HL-60/S4 treated with phorbol 12-myristate 13-acetate at 8.2 ng/mL for 4 days and 3 days (cell line): ENCODE data around the gene CDC5L.
"Not testable (repeated sequence)": the region's sequence is repeated elsewhere in the genome, so short reads cannot be mapped to it uniquely, and the experiment has no call there.

Experiments
- in situ Hi-C: fragments of 300-500 bp; cut with MboI; formaldehyde crosslinking; loops from 2 replicates; pipeline ENCODE4 v1.15.0; 2022; ENCODE audit warnings: low sequenced_read_pairs

The CDC5L gene

GRCh38 chr6:44387346-44388134, at the start of gene CDC5L:
Gene CDC5L, plus strand, starts transcription at chr6:44387706. Its CDS starts 118 bp downstream, at chr6:44387824.
- in situ Hi-C loops = no loop called here

GRCh38 chr6:44338228-44339122, 49.0 kb upstream of the CDC5L start:
- in situ Hi-C loops = no loop called here

- in situ Hi-C loops = no loop called here
Measured at GRCh38 chr6:44339301-44339700, 48.2 kb upstream of the CDC5L start.

- in situ Hi-C loops = no loop called here
Measured at GRCh38 chr6:44339763-44340625, 47.5 kb upstream of the CDC5L start.

- in situ Hi-C loops = no loop called here
Measured at GRCh38 chr6:44341095-44341890, 46.2 kb upstream of the CDC5L start.

GRCh38 chr6:44342052-44342451, 45.5 kb upstream of the CDC5L start:
- in situ Hi-C loops = no loop called here

- in situ Hi-C loops = no loop called here
Measured at GRCh38 chr6:44342489-44342888, 45.0 kb upstream of the CDC5L start, which contains the start of gene SPATS1. Gene SPATS1, plus strand, starts transcription at chr6:44342650. Its CDS starts 446 bp downstream, at chr6:44343096.

- in situ Hi-C loops = not testable (repeated sequence)
Measured at GRCh38 chr6:44346818-44347217, 40.7 kb upstream of the CDC5L start.

- in situ Hi-C loops = no loop called here
Measured at GRCh38 chr6:44349904-44350649, 37.4 kb upstream of the CDC5L start.

GRCh38 chr6:44350650-44350994, 36.9 kb upstream of the CDC5L start:
- in situ Hi-C loops = not testable (repeated sequence)

GRCh38 chr6:44352259-44352658, 35.2 kb upstream of the CDC5L start:
- in situ Hi-C loops = no loop called here

GRCh38 chr6:44353336-44353735, 34.2 kb upstream of the CDC5L start:
- in situ Hi-C loops = no loop called here

GRCh38 chr6:44355640-44356039, 31.9 kb upstream of the CDC5L start:
- in situ Hi-C loops = no loop called here

- in situ Hi-C loops = no loop called here
Measured at GRCh38 chr6:44356487-44356886, 31.0 kb upstream of the CDC5L start.

GRCh38 chr6:44359973-44360372, 27.5 kb upstream of the CDC5L start:
- in situ Hi-C loops = no loop called here

- in situ Hi-C loops = no loop called here
Measured at GRCh38 chr6:44361947-44362346, 25.6 kb upstream of the CDC5L start.

GRCh38 chr6:44363377-44363926, 24.1 kb upstream of the CDC5L start:
- in situ Hi-C loops = no loop called here

GRCh38 chr6:44366781-44367180, 20.7 kb upstream of the CDC5L start:
- in situ Hi-C loops = no loop called here

- in situ Hi-C loops = no loop called here
Measured at GRCh38 chr6:44367681-44368080, 19.8 kb upstream of the CDC5L start.
